HG03457 (cell line): Measurements from ENCODE around the gene CNKSR1.

Source experiments
- ATAC-seq: cut with Tn5 transposase; IDR thresholded peaks from one replicate; pipeline ENCODE4 v1.9.1; 2021; ENCODE audit warnings: moderate number of reproducible peaks; ENCODE audit not compliant: unreplicated experiment

Gene CNKSR1, protein sequence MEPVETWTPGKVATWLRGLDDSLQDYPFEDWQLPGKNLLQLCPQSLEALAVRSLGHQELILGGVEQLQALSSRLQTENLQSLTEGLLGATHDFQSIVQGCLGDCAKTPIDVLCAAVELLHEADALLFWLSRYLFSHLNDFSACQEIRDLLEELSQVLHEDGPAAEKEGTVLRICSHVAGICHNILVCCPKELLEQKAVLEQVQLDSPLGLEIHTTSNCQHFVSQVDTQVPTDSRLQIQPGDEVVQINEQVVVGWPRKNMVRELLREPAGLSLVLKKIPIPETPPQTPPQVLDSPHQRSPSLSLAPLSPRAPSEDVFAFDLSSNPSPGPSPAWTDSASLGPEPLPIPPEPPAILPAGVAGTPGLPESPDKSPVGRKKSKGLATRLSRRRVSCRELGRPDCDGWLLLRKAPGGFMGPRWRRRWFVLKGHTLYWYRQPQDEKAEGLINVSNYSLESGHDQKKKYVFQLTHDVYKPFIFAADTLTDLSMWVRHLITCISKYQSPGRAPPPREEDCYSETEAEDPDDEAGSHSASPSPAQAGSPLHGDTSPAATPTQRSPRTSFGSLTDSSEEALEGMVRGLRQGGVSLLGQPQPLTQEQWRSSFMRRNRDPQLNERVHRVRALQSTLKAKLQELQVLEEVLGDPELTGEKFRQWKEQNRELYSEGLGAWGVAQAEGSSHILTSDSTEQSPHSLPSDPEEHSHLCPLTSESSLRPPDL

DNA sequence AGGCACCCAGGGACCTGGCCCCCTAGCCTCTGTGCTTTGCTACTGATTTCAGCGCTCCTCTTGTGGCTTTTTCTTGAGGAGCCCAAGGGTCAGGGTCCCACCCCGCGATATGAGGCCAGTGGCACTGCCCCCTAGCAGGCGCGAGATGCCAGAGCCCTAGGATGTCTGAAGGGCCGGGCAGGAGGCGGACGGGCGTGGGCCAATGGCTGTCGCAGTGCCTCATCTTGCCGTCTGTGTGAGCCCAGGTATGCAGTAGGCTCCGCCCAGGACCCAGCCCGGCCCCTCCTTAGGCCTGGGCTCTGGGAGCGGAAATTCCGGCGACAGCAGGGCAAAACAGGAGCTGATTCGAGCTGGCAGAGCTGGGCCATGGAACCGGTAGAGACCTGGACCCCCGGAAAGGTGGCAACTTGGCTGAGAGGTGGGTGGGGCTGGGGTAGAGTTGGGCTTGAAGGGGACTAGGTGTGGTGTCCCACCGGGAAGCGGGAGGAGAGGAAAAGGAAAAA, at the start of gene CNKSR1:
CNKSR1 (plus strand) TSS at position 310 of the 503 bp plus-strand sequence; CDS start at position 367, 57 bp downstream.
- ATAC-seq: no peak

DNA sequence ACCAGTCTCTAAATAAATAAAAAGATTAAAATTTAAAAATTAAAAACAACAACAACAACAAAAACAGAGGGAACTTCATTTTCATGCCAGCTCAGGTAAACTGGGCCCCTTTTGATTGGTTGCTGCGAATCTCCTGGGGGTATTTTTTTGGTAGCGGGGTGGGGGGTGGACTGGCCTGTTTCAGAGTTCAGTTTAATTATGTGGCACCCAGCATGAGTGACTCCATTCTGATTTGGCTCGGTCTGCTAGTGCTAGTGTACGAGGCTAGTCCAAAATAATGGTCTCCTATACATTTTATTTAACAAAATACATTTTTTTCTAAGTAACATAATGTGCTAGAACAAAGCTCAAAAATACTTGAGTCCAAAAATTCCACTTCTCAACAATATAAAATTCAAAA, 47.5 kb upstream of the CNKSR1 start:
- no peak for ATAC-seq

DNA sequence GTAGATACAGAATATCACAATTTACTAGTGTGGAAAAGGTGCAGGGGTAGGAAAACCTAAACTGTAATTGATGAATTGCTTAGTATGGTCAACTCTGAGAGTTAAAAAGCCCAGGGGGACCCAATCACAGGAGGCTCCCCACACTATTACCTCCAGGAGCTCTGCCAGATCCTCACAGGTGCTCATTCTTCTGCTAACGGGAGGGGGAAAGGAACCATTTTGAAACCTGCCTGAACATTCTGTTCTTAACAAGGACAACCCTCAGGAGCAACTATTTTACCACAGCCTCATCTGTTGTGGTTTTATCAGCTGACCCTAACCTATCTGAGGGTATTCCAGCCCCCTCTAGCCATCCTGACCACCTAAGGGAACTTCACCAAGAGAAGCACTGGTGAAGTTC, 46.6 kb upstream of the CNKSR1 start:
- no peak for ATAC-seq

DNA sequence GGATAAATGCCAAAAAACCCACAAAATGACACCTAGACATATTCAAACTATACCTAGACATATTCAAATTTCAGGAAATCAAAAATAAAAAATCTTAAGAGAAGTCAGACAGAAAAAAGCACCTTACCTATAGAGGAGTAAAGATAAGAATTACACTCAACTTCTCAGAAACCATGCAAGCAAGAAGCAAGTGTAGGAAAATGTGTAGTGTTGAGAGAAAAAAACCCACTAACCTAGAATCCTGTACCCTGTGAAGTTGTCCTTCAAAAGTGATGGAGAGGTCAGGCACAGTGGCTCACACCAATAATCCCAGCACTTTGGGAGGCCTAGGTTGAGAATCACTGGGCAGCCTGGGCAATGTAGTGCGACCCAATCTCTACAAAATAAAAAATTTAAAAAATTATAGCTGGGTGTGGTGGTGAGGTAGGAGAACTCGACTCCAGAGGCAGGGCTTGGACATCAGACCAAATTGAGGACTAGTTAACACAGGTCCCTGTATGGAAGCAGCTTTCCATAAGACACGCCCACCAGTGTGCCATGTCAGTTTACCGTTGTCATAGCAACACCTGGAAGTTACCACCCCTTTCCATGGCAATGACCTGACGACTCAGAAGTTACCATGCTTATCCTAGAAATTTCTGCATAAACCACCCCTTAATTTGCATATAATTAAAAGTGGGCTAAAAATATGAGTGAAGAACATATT, 45.0 kb upstream of the CNKSR1 start:
- no peak for ATAC-seq

DNA sequence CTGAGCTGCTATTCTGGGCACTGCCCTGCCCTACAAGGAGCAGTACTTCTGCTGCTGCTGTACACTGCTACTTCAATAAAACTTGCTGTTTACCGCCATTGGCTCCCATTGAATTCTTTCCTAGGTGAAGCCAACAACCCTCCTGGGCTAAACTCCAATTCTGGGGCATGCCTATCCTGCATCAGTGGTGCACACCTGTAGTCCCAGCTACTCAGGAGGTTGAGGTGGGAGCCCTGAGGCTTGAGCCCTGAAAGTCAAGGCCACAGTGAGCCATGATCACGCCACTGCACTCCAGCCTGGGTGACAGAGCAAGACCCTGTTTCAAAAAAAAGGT, 44.5 kb upstream of the CNKSR1 start:
- ATAC-seq: no peak

DNA sequence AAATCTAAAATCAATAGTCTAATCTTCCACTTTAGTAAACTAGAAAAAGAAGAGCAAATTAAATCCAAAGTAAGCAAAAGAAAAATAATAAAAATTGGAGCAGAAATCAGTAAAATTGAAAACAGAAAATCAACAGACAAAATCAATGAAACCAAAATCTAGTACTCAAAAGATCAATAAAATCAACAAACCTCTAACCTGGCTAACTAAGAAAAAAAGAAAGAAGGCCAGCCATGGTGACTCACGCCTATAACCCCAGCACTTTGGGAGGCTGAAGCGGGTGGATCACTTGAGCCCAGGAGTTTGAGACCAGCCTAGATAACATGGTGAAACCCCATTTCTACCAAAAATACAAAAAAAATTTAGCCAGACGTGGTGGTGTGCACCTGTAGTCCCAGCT, 42.8 kb upstream of the CNKSR1 start:
- ATAC-seq: no peak

DNA sequence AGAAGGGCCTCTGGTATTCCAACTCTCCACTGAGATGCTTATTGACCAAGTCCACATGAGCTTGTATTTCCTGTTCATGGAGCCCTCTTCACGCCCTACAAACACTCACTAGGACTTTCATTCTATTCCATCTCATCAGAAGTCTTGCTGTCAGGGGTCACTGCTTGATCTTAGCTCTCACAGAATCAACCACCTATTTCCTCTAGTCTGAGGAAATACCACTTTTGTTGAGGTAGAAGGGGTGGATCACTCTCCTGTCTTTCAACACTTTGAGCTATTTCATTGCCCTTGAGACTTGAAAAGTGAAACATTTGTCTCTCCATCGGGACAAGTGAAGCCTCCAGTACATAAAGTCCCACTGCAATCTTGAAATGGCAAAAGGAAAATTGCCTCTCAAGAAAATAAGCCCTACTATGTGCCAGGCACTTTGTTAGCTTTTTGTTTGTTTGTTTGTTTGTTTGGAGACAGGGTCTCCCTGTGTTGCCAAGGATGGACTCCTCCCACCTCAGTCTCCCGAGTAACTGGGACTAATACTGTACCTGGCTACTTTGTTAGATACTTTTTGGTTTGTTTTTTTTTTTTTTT, 38.2 kb upstream of the CNKSR1 start:
- ATAC-seq: no peak

DNA sequence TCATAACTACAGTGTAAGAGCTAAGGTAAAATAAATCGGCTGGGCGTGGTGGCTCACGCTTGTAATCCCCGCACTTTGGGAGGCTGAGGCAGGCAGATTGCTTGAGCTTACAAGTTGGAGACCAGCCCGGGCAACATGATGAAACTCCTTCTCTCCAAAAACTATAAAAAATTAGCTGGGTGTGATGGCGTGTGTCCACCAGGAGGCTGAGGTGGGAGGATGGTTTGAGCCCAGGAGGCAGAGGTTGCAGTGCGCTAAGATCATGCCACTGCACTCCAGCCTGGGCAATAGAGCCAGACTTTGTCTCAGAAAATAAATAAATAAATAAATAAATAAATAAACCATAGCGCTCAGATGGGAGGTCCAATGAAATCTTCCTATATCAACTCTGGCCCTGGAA, 35.1 kb upstream of the CNKSR1 start:
- no peak for ATAC-seq

DNA sequence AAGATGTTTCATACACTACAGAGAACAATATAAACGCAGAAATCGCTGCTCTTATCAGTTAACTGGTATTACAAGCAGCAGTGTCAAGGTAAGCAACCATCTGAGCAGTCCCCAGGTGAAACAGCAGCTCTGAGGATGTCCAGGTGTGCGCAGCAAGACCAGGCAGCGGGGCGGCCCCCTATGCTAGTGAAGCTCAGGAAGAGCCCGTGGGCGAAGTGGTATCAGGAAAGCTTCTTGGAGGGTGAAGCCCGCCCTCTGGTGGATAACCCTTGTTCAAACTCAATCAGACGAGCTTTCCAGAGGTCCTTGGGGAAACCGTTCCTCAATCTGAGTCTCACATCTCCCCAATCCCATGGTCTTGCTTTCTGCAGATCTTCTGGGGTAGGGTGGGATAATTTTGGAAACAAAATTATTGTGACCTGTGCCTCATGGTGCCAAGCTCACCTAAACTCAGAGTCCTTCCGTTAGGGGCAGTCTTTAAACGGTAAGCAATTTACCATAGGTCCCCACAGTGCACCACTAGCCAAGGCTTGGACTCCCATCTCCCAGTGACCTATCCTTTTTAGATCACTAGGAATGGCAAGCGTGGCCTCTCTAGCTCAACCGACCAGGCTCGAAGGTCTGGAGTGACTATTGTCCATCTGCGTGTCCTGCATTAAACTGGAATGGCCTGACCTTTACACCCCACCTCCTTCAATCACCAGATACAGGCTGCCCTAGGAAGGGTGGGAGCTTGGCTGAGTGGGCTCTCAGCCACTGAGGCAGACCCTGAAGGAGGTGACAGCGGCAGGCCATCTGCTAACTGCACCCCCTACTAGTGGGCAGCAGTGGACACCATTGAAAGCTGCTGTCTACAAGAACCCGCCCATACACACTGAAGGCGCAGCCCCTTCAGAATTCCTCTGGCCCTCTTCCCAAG, 32.0 kb upstream of the CNKSR1 start:
- no peak for ATAC-seq

DNA sequence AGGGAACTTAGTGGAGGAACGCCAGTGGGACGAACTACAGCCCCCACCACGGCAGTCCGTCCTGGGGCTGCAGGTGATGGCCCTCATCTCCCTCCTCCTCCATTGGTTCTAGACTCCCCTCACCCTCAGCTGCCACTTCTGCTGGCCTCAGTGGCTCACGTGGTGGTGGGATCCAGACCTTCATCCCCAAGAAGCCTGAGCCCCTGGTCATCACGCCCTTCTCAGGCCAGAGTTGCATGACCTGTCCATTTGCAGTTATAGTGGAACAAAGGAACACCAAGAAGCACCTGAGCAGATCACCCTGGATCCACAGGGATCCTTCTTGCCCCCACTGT, 31.4 kb upstream of the CNKSR1 start:
- no peak for ATAC-seq

DNA sequence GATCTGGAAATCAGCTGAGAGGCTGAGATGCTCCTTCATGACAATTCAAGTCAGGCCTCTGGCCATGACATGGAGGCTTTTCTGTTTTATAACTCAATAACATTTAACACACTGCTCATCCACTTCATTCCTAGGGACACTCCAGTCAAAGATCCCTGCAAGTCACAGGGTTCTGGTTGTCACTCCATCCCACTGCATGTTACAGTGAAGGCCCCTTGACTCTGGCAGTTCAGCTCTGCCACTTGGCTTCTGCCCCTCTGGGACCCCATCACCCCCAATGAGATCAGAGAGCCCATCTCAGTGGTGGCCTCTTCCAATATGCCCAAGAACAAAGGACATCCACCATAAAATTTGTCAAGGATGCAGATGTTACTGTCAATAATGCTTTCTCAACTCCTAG, 28.4 kb upstream of the CNKSR1 start:
- ATAC-seq: no peak

DNA sequence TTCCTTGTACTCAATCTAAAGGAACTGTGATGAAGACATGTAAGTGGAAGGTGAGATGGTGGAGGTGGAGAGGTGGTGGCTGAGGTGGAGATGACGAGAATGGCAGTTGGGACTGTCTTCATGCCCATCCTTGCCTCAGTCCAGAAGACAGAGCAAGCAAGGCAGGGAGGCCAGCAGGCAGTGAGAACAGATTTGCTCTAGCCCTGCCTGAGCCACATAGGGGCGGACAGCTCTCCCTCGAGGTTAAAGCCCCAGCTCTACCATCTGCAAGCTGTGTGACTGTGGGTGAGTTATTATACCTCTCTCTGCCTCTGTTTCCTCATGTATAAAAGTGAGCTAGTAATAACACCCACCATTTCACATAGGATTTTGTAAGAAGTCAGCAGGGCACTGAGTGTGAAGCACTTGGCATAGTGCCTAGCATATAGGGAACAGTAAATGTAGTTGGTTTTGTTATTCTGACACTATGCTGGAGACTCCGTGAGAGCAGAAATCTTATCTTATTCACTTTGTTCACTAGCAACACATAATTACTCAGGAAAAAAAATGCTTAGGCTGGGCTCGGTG, 23.2 kb upstream of the CNKSR1 start:
- ATAC-seq: no peak

DNA sequence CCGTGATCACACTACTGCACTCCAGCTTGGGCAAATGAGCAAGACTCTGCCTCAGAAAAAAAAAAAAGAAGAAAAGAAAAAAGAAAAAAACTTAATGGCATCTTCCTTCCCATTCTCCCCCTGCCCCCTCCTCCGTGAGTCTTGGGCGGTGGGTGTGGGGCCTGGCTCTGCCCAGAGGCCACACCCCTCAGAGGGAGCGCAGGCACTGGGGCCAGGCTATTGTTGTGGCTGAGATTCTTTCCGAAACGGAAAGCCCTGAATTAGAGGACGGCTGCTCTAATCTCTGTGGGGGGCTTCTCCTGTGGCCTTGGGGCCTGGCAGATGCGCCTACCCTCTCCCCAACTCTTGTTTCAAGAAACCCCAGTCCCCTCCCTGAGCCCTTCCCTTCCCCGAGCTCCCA, 22.5 kb upstream of the CNKSR1 start:
- ATAC-seq: no peak

DNA sequence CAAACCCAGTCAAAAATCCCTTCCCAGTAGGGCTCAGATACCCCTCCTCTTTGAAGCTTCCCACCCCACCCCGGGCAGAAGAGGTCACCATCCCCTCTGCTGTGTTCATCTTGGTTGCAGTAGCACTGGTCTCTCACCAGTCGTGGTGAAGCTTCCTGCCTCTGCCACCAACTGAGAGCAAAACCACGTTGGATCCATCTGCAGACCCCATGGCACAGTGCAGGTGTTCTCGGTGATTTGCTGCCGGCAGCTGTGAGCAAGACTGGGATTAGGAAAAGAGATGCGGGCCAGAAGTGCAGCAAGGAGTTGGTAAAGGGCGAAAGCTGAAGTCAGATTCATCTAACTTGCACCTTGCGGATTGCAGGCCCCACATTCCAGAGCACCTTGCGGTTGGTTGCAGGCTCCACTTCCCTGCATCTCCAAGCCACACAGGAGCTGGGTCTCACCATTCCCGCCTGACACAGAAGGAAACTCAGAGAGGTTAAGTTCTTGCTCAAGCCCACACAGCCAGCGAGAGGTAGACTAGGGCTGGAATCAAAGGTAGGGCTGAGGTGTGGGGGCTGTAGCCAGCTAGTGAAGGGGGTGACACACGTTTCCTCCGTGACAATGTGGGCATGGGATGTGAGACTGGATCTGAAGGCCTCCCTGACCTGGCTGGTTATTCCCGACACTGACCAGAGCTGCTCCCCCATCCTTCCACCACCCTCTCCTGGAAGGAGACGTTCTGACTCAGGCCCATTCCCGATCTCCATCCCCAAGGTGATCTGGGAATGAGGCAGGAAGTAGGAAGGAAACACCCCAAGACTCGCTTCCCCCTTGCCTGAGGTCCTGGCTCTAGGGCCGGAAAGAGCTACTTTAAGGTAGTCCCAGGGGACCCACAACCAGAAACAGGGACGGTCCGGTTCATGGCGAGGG, 21.7 kb upstream of the CNKSR1 start:
- no peak for ATAC-seq

DNA sequence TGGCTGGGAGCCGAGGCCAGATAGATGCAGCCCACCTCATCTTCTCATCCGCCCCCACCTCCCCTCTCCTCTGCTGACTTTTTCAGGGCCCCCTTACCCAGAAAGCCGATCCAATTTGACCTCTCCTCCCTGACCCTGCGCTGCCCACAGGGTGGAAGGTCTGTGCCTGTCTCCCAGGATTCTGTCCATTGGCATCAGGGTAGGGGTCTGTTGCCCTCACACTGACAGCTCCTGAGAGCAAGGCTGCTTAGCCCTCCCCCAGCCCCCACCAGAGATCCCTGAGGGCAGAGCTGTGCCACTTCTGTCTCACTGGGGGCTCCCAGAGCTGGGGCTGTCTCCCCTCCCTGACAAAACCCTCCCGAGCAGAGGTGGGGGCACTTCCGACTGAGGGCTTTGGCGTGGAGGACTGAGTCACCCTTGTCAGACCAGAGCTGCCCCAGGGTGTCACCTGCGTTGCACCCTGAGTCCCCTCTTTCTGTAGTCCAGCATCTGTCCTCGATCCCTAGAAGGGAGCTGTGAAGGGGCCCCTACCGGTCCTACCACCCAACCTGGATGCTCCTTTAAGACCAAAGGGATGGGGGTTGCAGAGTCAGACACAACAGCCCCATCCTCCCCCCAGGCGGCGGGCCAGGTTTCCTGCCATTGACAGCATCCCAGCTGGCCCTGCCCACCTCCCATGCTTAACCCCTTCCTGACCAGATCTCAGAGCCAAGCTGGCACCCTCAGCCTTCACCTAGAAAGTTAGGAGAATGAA, 20.8 kb upstream of the CNKSR1 start:
- no peak for ATAC-seq

DNA sequence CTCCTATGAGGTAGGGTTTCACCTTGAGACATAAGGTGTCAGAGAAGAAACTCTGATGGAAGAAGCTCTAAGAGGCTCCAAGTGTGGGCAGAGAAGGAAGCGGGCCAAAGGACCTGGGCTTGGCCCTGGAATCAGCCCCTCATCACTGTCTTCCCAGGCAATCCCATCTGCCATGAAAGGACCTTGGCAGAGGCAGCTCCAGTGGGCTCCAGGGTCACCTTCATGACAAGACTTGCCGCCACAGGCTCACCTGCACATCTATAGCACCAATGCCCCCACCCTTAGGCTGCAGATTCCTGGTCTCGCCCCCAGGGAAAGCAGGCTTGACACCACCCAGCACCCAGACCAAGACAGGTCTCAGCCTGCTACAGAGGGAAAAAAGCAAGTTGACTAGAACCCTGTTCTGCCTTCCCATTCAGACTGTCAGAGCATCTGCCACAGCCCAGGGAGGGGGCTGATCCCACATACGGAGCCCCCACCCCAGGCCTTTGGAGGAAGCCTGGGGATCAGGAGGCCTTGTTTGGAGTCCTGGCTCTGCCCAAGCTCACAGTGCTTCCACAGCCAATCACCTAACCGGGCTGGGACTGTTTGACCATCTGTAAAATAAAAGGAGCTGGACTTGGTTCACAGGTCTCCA, 18.9 kb upstream of the CNKSR1 start:
- ATAC-seq: no peak

DNA sequence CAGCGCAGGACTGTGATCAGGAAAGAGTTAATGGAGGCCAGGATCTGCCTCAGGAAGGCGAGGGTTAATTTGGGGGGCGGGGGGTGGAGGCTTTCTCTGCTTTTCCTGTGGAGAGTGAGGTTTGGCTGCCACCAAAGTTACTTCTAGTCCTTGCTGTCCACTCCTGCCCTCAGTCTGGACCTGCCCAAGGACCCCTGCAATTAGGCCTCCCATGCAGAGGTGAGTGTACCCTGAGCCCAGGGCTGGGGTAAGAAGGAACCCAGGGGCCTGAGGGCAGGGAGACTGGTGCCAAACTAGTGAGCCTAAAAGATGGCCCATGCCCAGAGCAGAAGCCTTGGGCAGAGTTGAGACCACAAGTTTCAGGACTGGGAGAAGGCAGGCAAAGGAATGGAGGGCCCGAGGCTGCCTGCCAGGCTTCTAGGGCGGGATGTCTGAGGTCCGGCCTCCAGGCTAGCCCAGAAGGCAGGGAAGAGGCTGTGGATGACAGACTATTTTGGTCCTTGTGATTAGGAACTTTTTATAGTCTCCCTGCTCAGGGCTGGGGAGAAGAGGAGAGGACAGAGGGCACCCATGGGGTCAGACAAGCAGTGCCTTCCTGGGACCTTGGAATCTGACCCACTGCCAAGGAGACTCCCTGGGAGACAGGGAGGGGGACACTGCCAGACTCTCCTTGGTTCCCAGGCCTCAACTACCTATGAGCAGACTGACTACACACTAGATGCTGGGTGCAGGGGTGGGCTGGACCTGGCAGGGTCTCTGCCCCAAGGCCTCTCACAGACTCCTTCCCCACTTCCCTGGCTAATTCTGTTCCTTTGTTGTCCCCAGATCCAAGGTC, 18.2 kb upstream of the CNKSR1 start, which contains the start of gene FAM110D:
FAM110D (plus strand) TSS at position 172 of the 835 bp plus-strand sequence. CDS start 2,213 bp downstream, outside the sequence.
- ATAC-seq: no peak
